ENCODE results near the gene OSBPL3. TPM values are rescaled to one million over a fixed set of nuclear protein-coding genes. Genes with fewer than 3 reads are reported as not detected.

The OSBPL3 gene
- total RNA-seq, 1 experiment from 2014 or later = 36.8 TPM

DNA sequence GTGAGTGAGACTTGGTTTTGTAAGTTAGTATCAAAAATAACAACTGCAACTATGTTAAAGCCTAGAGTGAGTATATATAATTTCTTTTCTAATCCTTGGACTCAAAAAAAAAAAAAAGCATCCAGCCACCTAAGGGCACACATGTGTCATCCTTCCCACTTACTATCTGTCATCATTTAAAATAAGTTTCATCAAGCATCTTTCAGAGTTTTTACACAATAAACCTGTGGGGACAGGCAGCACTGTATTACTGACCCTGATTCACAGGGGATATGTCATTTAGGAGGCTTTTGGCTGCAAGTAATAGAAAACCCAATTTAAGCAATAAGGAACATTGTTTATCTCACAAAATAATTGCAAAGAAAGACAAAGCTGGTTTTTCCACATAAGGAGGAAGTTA is 32.3 kb upstream of the OSBPL3 start:
- Histone ChIP-seq H3K36me3 (ENCODE audit: control insufficient read depth in 1 of 2, insufficient read depth in 2 of 2, low read length in 2 of 2) (no peaks in the 10 kb centered on the region), H3K27ac (ENCODE audit: low read depth, low read length) (no peak overlapping the region), H3K27me3 (ENCODE audit: insufficient read depth, low read length) (no peaks in the 10 kb centered on the region), H3K4me2 (ENCODE audit: low read length) (no peak overlapping the region), H3K79me2 (ENCODE audit: insufficient read depth, low read length) (no peaks in the 10 kb centered on the region), H4K20me1 (ENCODE audit: insufficient read depth) (no peaks in the 10 kb centered on the region), H3K9ac (ENCODE audit: low read length) (no peak overlapping the region), H2AFZ (ENCODE audit: low read depth, low read length, poor library complexity, severe bottlenecking) (no peak overlapping the region), H3K9me2 (ENCODE audit: insufficient read depth) (no peaks in the 10 kb centered on the region; the same call in 1 of the 2 replicates), H3K9me3 (ENCODE audit: control insufficient read depth in 1 of 2, insufficient read depth in 1 of 2, low read depth in 1 of 2, low read length in 2 of 2) (peaks cover 4 to 6% of the 10 kb centered on the region in 2 experiments; a peak in 1 of 4 replicates), H3K4me1 (ENCODE audit: control insufficient read depth in 1 of 2, insufficient read depth in 2 of 2, low read length in 2 of 2) (no peaks in the 10 kb centered on the region), H3K4me3 (replicated peaks in 1 of 2; ENCODE audit: low read depth in 1 of 2, low read length in 2 of 2) (no peak overlapping the region)
- DNase-seq (ENCODE audit: low read depth, low spot score) (no peak), ATAC-seq (no peak)
- no peak for TF ChIP-seq ZBTB33 (IDR thresholded peaks at IDR 0.05; ENCODE audit: extremely low read depth, insufficient replicate concordance, low read length)
- no peak for TF ChIP-seq SP1 (IDR thresholded peaks at IDR 0.05; ENCODE audit: low read depth)
- TF ChIP-seq CBX3 (IDR thresholded peaks at IDR 0.05; ENCODE audit: low read depth) = no peak
- TF ChIP-seq, protein P1, sequence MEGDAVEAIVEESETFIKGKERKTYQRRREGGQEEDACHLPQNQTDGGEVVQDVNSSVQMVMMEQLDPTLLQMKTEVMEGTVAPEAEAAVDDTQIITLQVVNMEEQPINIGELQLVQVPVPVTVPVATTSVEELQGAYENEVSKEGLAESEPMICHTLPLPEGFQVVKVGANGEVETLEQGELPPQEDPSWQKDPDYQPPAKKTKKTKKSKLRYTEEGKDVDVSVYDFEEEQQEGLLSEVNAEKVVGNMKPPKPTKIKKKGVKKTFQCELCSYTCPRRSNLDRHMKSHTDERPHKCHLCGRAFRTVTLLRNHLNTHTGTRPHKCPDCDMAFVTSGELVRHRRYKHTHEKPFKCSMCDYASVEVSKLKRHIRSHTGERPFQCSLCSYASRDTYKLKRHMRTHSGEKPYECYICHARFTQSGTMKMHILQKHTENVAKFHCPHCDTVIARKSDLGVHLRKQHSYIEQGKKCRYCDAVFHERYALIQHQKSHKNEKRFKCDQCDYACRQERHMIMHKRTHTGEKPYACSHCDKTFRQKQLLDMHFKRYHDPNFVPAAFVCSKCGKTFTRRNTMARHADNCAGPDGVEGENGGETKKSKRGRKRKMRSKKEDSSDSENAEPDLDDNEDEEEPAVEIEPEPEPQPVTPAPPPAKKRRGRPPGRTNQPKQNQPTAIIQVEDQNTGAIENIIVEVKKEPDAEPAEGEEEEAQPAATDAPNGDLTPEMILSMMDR (IDR thresholded peaks at IDR 0.05 in 2 of 3, conservative IDR thresholded peaks at IDR 0.05 in 1 of 3; ENCODE audit: borderline replicate concordance in 1 of 3, insufficient read depth in 1 of 3, low read depth in 2 of 3, low read length in 2 of 3) = no peak
- TF ChIP-seq, protein P2, sequence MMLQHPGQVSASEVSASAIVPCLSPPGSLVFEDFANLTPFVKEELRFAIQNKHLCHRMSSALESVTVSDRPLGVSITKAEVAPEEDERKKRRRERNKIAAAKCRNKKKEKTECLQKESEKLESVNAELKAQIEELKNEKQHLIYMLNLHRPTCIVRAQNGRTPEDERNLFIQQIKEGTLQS (IDR thresholded peaks at IDR 0.05) = no peak
- no peak for TF ChIP-seq POLR2A (IDR thresholded peaks at IDR 0.05; ENCODE audit: borderline replicate concordance, extremely low read depth, insufficient read depth, insufficient read length)
- TF ChIP-seq SRF (IDR thresholded peaks at IDR 0.05; ENCODE audit: low read depth) = no peak
- TF ChIP-seq EGR1 (IDR thresholded peaks at IDR 0.05; ENCODE audit: low read depth) = no peak
- no peak for TF ChIP-seq JUND (IDR thresholded peaks at IDR 0.05)
- TF ChIP-seq, protein P3, sequence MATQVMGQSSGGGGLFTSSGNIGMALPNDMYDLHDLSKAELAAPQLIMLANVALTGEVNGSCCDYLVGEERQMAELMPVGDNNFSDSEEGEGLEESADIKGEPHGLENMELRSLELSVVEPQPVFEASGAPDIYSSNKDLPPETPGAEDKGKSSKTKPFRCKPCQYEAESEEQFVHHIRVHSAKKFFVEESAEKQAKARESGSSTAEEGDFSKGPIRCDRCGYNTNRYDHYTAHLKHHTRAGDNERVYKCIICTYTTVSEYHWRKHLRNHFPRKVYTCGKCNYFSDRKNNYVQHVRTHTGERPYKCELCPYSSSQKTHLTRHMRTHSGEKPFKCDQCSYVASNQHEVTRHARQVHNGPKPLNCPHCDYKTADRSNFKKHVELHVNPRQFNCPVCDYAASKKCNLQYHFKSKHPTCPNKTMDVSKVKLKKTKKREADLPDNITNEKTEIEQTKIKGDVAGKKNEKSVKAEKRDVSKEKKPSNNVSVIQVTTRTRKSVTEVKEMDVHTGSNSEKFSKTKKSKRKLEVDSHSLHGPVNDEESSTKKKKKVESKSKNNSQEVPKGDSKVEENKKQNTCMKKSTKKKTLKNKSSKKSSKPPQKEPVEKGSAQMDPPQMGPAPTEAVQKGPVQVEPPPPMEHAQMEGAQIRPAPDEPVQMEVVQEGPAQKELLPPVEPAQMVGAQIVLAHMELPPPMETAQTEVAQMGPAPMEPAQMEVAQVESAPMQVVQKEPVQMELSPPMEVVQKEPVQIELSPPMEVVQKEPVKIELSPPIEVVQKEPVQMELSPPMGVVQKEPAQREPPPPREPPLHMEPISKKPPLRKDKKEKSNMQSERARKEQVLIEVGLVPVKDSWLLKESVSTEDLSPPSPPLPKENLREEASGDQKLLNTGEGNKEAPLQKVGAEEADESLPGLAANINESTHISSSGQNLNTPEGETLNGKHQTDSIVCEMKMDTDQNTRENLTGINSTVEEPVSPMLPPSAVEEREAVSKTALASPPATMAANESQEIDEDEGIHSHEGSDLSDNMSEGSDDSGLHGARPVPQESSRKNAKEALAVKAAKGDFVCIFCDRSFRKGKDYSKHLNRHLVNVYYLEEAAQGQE (IDR thresholded peaks at IDR 0.05; ENCODE audit: low read depth) = no peak
- TF ChIP-seq FOSL1 (IDR thresholded peaks at IDR 0.05; ENCODE audit: low read depth) = no peak
- TF ChIP-seq EZH2 (IDR thresholded peaks at IDR 0.05) = no peak
- no peak for TF ChIP-seq POLR2AphosphoS5 (IDR thresholded peaks at IDR 0.05; ENCODE audit: low read depth, low read length)
- TF ChIP-seq YY1 (IDR thresholded peaks at IDR 0.05; ENCODE audit: extremely low read depth, insufficient replicate concordance, low read depth, low read length) = no peak
- ChIA-PET POLR2A (no interaction called here), CTCF (no interaction called here), RAD21 (ENCODE audit: low non-redundant PET in 1 of 2, low total read pairs in 2 of 2, uncharacterized antibody in 2 of 2, unreplicated experiment in 2 of 2) (no interaction called here)
- intact Hi-C loops (cut with micrococcal nuclease) = no loop called here
- no TSS peak for BruUV-seq (replicated peaks)

Data from HCT116 (cell line).